WTC11 (cell line): ENCODE data around the gene USP48. TPM values are rescaled to one million over a fixed set of nuclear protein-coding genes. Genes with fewer than 3 reads are reported as not detected.

Experiments used
- ATAC-seq: fragments of 200-7000 bp; cut with Tn5 transposase; 2 replicates; pipeline ENCODE4 v1.10.0; 2021; ENCODE audit warnings: mild to moderate bottlenecking, moderate library complexity
- CTCF ChIA-PET: fragments of 300-600 bp; sonication (Branson Sonifier 250); formaldehyde crosslinking; loops from one replicate; lab custom pipeline; 2021; ENCODE audit warnings: antibody characterized with exemption; lab: Charles Lee
- POLR2A ChIA-PET: fragments of 350-600 bp; sonication (Branson Sonifier 250); formaldehyde crosslinking; loops from one replicate; lab custom pipeline; 2021; ENCODE audit warnings: antibody characterized with exemption; lab: Charles Lee
- DNase-seq: peaks from one replicate; pipeline ENCODE4 v3.0.0; 2021; ENCODE audit warnings: low spot score
- H3K27ac Mint-ChIP-seq: 2 replicates; pipeline ENCODE4 v1.8.0; 2021; ENCODE audit warnings: mixed read lengths
- H3K27me3 Mint-ChIP-seq: 2 replicates; pipeline ENCODE4 v1.8.0; 2021; ENCODE audit warnings: low read depth, mild to moderate bottlenecking, moderate library complexity, mixed read lengths
- H3K36me3 Mint-ChIP-seq: 2 replicates; pipeline ENCODE4 v1.8.0; 2021; ENCODE audit warnings: mixed read lengths
- H3K4me1 Mint-ChIP-seq: 2 replicates; pipeline ENCODE4 v1.8.0; 2022; ENCODE audit warnings: mixed read lengths
- H3K4me3 Mint-ChIP-seq: 2 replicates; pipeline ENCODE4 v1.8.0; 2021; ENCODE audit warnings: mild to moderate bottlenecking, moderate library complexity, mixed read lengths
- H3K9me3 Mint-ChIP-seq: 2 replicates; pipeline ENCODE4 v1.8.0; 2021; ENCODE audit warnings: mixed read lengths
- ATF3 ChIP-seq: sonication (generic); formaldehyde crosslinking; conservative IDR thresholded peaks from 2 replicates; pipeline ENCODE4 v1.8.1; 2022; ENCODE audit warnings: mild to moderate bottlenecking, missing genetic modification reagents
- E2F1 ChIP-seq: sonication (generic); formaldehyde crosslinking; IDR thresholded peaks from 2 replicates; pipeline ENCODE4 v1.8.0; 2022; ENCODE audit warnings: mild to moderate bottlenecking, missing genetic modification reagents
- EMX1 ChIP-seq: fragments of 250-450 bp; sonication (Bioruptor Pico); IDR thresholded peaks from 2 replicates; pipeline ENCODE4 v1.8.0; 2021; ENCODE audit warnings: mild to moderate bottlenecking
- ERG ChIP-seq: fragments of 250-450 bp; sonication (Bioruptor Pico); IDR thresholded peaks from 2 replicates; pipeline ENCODE4 v1.8.0; 2021; ENCODE audit warnings: mild to moderate bottlenecking
- ETV6 ChIP-seq: sonication (generic); formaldehyde crosslinking; IDR thresholded peaks from 2 replicates; pipeline ENCODE4 v1.8.1; 2022; ENCODE audit warnings: mild to moderate bottlenecking, missing genetic modification reagents
- GABPB1 ChIP-seq: sonication (generic); formaldehyde crosslinking; IDR thresholded peaks from 2 replicates; pipeline ENCODE4 v1.8.1; 2023; ENCODE audit warnings: mild to moderate bottlenecking, missing genetic modification reagents
- MXD4 ChIP-seq: fragments of 250-450 bp; sonication (Bioruptor Pico); IDR thresholded peaks from 2 replicates; pipeline ENCODE4 v1.8.0; 2021; ENCODE audit warnings: mild to moderate bottlenecking, moderate library complexity, borderline replicate concordance
- MYBL2 ChIP-seq: sonication (generic); formaldehyde crosslinking; IDR thresholded peaks from 2 replicates; pipeline ENCODE4 v1.8.1; 2023; ENCODE audit warnings: mild to moderate bottlenecking, moderate library complexity, missing genetic modification reagents
- NFATC4 ChIP-seq: fragments of 250-450 bp; sonication (Bioruptor Pico); IDR thresholded peaks from 2 replicates; pipeline ENCODE4 v1.9.0; 2021; ENCODE audit warnings: mild to moderate bottlenecking
- NFE2L1 ChIP-seq: sonication (generic); formaldehyde crosslinking; IDR thresholded peaks from 2 replicates; pipeline ENCODE4 v1.8.1; 2023; ENCODE audit warnings: missing genetic modification reagents
- PREB ChIP-seq: sonication (generic); formaldehyde crosslinking; IDR thresholded peaks from 2 replicates; pipeline ENCODE4 v1.8.1; 2022; ENCODE audit warnings: mild to moderate bottlenecking, missing genetic modification reagents, moderate library complexity, borderline replicate concordance
- PRRX2 ChIP-seq: fragments of 250-450 bp; sonication (Bioruptor Pico); IDR thresholded peaks from 2 replicates; pipeline ENCODE4 v1.8.0; 2021; ENCODE audit warnings: mild to moderate bottlenecking
- SMAD3 ChIP-seq: sonication (generic); formaldehyde crosslinking; IDR thresholded peaks from 2 replicates; pipeline ENCODE4 v1.8.0; 2022; ENCODE audit warnings: missing genetic modification reagents, mild to moderate bottlenecking, borderline replicate concordance
- SP1 ChIP-seq: sonication (generic); formaldehyde crosslinking; conservative IDR thresholded peaks from 2 replicates; pipeline ENCODE4 v1.8.1; 2022; ENCODE audit warnings: missing genetic modification reagents
- TEAD1 ChIP-seq: sonication (generic); formaldehyde crosslinking; IDR thresholded peaks from 2 replicates; pipeline ENCODE4 v1.8.0; 2022; ENCODE audit warnings: mild to moderate bottlenecking, missing genetic modification reagents
- ZNF121 ChIP-seq: sonication (generic); formaldehyde crosslinking; IDR thresholded peaks from 2 replicates; pipeline ENCODE4 v1.8.0; 2023; ENCODE audit warnings: missing genetic modification reagents
- ZNF263 ChIP-seq: sonication (generic); formaldehyde crosslinking; IDR thresholded peaks from 2 replicates; pipeline ENCODE4 v1.8.1; 2022; ENCODE audit warnings: low read depth, mild to moderate bottlenecking, moderate library complexity, missing genetic modification reagents
- ZNF317 ChIP-seq: sonication (generic); formaldehyde crosslinking; IDR thresholded peaks from 2 replicates; pipeline ENCODE4 v1.8.1; 2023; ENCODE audit warnings: low read depth, mild to moderate bottlenecking, moderate library complexity, missing genetic modification reagents, borderline replicate concordance
- ZNF423 ChIP-seq: fragments of 250-450 bp; sonication (Bioruptor Pico); IDR thresholded peaks from 2 replicates; pipeline ENCODE4 v2.1.2; 2022; ENCODE audit warnings: mild to moderate bottlenecking, moderate library complexity
- total RNA-seq: library from RNA; stranded (reverse); gene quantifications from 3 replicates; pipeline ENCODE4 v1.2.3, GENCODE V29; 2021
- TF ChIP-seq, protein P1 (sequence below): sonication (generic); formaldehyde crosslinking; IDR thresholded peaks from 2 replicates; pipeline ENCODE4 v1.8.0; 2022; ENCODE audit warnings: mild to moderate bottlenecking, missing genetic modification reagents
- TF ChIP-seq, protein P2 (sequence below): fragments of 250-450 bp; sonication (Bioruptor Pico); IDR thresholded peaks from 2 replicates; pipeline ENCODE4 v1.9.0; 2021; ENCODE audit warnings: mild to moderate bottlenecking
- TF ChIP-seq, protein P3 (sequence below): sonication (generic); formaldehyde crosslinking; IDR thresholded peaks from 2 replicates; pipeline ENCODE4 v1.8.0; 2023; ENCODE audit warnings: missing genetic modification reagents

USP48 gene
- total RNA-seq, 1 experiment from 2014 or later = 86.9 TPM

- Mint-ChIP-seq H3K4me1 (peaks cover 30% of the 10 kb centered on the region), H3K9me3 (no peaks in the 10 kb centered on the region), H3K4me3 (peak overlapping the region; percentile 18; the same call in 1 of the 2 replicates)
- ChIA-PET POLR2A (no interaction called here), CTCF (interaction anchor here (2.0 kb wide), 1 partner anchor 22 kb away, joined by 7 read pairs; no protein-coding TSS in a partner anchor)
- ATAC-seq (peak; percentile 52), DNase-seq (no peak)
- TF ChIP-seq ZNF423 (CRISPR knock-in tag) (peak; percentile 48; the same call in 1 of the 2 replicates), TEAD1 (CRISPR knock-in tag) (no peak), ZNF121 (CRISPR knock-in tag) (peak; percentile 97)
- TF ChIP-seq, all 79 proteins: peak for 2
- Mint-ChIP-seq H3K27ac (peak overlapping the region; percentile 25; the same call in 1 of the 2 replicates), H3K36me3 (no peaks in the 10 kb centered on the region), H3K27me3 (no peaks in the 10 kb centered on the region)
Observed at GRCh38 chr1:21630571-21631343, 152.2 kb downstream of the USP48 start.

DNA sequence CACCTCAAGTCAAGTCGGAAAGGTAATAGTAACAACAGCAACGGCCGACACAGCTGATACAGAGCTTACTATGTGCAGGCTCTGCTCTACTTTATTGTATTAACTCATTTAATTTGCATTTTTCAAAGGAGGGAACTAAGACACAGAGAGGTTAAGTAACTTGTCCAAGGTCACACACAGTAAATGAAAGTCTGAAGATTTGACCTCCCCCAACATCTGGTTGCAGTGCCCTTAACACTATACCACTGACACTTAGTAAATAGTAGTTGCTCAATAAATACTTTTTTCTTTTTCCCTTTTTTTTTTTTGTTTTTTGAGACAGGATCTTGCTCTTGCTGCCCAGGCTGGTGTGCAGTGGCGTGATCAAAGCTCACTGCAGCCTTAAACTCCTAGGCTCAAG, 153.0 kb downstream of the USP48 start:
- ATAC-seq = no peak
- Mint-ChIP-seq H3K27ac (no peak overlapping the region), H3K4me1 (peaks cover 30% of the 10 kb centered on the region), H3K4me3 (no peak overlapping the region), H3K27me3 (no peaks in the 10 kb centered on the region), H3K9me3 (no peaks in the 10 kb centered on the region), H3K36me3 (no peaks in the 10 kb centered on the region)
- ChIA-PET CTCF (interaction anchor here (1.2 kb wide), 1 partner anchor 18 kb away, joined by 3 read pairs; no protein-coding TSS in a partner anchor), POLR2A (no interaction called here)
- no peak for DNase-seq
- TF ChIP-seq EMX1 (CRISPR knock-in tag) = no peak
- TF ChIP-seq, protein P1, sequence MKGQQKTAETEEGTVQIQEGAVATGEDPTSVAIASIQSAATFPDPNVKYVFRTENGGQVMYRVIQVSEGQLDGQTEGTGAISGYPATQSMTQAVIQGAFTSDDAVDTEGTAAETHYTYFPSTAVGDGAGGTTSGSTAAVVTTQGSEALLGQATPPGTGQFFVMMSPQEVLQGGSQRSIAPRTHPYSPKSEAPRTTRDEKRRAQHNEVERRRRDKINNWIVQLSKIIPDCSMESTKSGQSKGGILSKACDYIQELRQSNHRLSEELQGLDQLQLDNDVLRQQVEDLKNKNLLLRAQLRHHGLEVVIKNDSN = no peak
- no peak for TF ChIP-seq PRRX2 (CRISPR knock-in tag)
- TF ChIP-seq NFE2L1 (CRISPR knock-in tag) = no peak
- TF ChIP-seq ZNF317 (CRISPR knock-in tag) = no peak
- no peak for TF ChIP-seq MYBL2 (CRISPR knock-in tag)
- no peak for TF ChIP-seq GABPB1
- TF ChIP-seq MXD4 (CRISPR knock-in tag) = no peak
- TF ChIP-seq SP1 = no peak
- no peak for TF ChIP-seq ZNF263 (CRISPR knock-in tag)
- no peak for TF ChIP-seq SMAD3
- no peak for TF ChIP-seq ZNF121 (CRISPR knock-in tag)
- TF ChIP-seq PREB = no peak
- TF ChIP-seq, protein P2, sequence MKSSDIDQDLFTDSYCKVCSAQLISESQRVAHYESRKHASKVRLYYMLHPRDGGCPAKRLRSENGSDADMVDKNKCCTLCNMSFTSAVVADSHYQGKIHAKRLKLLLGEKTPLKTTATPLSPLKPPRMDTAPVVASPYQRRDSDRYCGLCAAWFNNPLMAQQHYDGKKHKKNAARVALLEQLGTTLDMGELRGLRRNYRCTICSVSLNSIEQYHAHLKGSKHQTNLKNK (CRISPR knock-in tag) = no peak
- TF ChIP-seq, protein P3, sequence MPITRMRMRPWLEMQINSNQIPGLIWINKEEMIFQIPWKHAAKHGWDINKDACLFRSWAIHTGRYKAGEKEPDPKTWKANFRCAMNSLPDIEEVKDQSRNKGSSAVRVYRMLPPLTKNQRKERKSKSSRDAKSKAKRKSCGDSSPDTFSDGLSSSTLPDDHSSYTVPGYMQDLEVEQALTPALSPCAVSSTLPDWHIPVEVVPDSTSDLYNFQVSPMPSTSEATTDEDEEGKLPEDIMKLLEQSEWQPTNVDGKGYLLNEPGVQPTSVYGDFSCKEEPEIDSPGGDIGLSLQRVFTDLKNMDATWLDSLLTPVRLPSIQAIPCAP (CRISPR knock-in tag) = no peak
- TF ChIP-seq ATF3 (CRISPR knock-in tag) = no peak
- TF ChIP-seq NFATC4 = no peak
- no peak for TF ChIP-seq ETV6 (CRISPR knock-in tag)
- TF ChIP-seq ERG (CRISPR knock-in tag) = no peak
- TF ChIP-seq E2F1 (CRISPR knock-in tag) = no peak
